NAMALWA (cell line): ENCODE results near the gene APBA1.

Source experiments
- DNase-seq: peaks from one replicate; pipeline ENCODE4 v3.0.0-alpha.2; 2015; ENCODE audit warnings: low spot score

APBA1 gene

DNA sequence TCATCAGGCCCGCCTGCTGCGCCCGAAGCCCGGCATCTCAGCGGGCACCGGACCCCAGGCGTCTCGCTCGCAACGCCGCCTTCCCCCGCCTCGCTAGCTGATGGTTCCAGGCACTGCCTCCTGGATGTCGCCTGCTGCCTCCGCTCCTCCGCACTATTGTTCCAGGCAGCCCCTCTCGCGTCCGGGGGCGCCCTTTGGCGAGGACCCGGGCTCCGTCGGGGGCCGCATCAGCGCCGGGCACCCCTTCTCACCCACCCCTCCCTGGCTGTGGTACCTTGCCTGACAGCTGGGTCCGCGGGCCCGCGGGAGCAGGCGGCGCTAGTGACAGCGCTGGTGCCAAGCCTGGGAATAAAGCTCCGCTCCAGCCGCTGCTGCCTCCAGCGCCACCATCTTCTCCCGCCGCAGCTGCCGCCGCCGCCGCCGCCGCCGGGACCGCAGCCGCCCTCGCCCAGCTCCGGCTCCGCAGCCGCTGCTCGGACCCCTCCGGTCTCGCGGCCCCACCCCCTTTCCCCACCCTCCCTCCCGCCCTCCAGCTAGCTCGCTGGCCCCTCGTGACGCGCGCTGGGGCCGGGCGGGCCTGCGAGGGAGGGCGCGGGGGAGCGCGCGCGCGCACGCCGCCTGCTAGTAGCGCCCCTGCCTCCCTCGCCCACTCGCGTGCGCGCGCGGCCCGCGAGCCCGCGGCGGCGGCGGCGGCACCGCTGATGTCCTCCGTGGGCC lies at the start of gene APBA1:
TSS of gene APBA1 (minus strand) at position 493 of the 717 bp plus-strand sequence.
- no peak for DNase-seq

DNA sequence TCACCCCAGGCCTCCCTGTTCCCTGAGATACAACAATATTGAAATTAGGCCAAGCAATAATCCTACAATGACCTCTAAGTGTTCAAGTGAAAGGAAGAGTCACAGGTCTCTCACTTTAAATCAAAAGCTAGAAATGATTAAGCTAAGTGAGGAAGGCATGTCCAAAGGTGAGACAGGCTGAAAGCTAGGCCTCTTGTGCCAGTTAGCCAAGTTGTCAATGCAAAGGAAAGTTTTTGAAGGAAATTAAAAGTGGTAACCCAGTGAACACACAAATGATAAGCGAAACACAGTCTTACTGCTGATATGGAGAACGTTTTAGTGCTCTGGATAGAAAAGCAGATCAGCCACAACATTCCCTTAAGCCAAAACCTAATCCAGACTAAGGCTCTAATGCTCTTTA lies 47.8 kb upstream of the APBA1 start:
- DNase-seq = no peak

DNA sequence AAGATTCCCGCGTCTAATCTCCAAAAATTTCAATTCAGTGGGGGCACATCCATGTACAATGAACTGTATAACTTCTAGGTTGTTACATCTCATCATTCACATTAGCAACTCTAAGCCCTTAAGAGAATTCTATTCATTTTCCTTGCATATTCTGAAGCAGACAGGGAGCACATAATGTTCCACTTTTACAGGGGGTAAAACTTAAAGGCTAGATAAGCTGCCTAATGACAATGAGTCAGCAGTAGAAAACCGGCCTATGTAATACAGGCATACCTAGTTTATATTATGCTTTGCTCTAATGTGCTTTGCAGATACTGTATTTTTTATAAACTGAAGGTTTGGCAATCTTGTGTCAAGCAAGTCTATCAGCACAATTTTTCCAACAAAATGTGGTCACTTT lies 47.2 kb upstream of the APBA1 start:
- DNase-seq = no peak

DNA sequence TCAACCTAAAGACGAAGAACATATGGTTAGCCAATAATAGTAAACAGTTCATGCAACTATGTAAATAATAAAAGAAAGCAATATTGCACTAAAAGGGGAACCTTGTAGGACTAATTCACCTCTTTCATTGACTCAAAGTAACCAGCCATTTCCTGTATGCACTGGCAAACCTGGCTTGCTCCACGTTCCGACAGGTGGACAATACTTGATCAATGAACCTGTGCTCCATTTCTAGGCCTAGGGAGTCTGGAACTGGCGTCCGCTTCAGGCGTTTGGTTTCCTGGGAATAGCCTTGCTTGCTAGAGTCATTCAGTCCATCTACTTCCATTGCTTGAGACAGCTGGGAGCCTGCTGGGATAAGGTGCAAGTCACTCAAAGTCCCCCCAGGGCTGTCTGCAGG lies 46.0 kb upstream of the APBA1 start:
- no peak for DNase-seq

DNA sequence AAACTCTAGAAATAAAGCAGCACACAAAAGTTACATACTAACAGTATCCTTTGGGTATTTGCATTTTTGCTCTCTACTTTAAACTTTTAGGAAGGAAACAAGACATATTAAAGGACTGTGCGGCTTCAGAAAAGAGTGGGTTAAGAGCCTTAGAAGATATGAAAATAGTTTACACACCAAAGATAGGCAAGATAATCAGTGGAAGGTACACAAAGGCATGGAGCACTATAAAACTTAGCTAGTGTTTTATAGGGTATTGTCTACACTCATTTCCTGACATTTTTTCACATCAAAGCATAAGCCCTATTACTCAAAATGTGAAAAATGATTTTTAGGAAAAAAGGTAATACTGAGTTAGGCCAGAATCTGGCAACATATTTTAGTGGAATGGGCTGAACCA lies 43.7 kb upstream of the APBA1 start:
- DNase-seq = no peak

DNA sequence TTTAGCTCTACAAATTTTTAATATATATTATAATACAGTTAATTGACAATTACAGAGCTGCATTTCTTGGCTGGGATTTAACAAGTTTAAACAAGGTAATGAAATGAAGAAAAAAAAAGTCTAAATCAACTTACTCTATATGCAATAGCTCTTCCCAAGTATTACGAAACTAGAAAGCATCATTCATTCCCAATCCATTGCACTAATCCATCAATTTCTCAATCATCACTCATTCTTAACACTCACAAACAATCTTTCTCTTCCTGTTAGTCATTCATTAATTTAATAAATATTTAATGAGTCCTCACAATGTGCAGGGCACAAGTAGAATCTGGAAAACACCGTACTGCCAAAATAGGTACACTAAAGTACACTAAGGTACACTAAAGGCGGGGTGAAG lies 42.9 kb upstream of the APBA1 start:
- DNase-seq = no peak

DNA sequence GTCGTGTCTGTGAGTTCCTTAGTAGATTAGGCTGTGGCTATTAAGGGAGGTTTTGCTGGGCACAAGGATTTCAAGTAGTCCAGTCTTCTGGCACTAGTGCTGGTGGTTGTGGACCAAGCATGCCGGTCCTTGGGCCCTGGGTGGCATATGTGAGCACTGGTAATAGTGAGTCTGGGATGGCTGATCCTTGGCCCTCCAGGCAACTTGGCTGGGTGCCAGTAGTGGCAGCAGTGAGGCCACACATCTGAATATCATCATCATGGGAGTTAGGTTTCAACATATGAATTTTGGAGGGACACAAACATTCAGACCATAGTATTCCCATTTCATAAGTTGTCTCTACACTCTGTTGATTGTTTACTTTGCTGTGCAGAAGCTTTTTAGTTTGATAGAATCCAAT lies 25.3 kb upstream of the APBA1 start:
- no peak for DNase-seq

DNA sequence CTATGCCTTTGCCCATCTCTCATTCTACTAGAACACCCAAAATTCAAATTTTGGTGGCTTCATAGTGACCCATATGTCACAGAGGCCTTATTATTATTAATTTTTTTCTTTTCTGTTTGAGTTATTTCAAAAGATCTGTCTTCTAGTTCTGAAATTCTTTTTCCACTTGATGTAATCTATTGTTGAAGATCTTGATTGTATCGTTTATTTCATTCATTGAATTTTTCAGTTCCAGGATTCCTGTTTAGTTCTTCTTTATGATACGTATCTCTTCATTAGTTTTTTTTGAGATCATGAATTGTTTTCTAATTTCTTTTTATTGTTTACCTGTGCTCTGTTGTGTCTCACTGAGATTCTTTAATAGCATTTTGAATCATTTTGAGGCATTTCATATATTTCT lies 24.6 kb upstream of the APBA1 start:
- no peak for DNase-seq

DNA sequence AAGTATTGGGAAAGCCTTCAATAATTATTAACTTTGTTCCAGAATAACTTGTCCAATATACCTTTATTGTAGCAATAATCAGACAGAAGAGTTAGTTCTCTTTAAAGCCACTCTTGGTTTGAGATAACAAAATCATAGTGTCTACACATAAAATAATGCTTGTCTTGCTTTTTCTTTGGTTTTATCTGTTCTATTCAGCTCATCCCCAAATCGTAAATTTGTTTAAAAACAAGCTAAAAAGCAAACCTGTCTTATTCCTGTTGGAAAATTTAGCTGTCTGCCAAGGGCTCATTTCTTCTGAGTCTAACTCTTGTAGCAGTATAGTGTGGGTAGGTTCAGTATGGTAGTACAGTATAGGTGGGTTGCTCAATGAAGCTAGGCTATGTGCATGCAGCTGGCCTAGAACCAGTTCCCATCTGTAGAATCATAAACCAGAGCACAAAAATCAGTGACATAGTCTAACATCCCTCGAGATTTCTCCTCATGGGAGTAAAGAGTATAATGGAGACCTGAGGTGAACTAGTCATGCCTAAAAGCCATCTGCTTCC lies 17.9 kb upstream of the APBA1 start:
- DNase-seq = no peak

DNA sequence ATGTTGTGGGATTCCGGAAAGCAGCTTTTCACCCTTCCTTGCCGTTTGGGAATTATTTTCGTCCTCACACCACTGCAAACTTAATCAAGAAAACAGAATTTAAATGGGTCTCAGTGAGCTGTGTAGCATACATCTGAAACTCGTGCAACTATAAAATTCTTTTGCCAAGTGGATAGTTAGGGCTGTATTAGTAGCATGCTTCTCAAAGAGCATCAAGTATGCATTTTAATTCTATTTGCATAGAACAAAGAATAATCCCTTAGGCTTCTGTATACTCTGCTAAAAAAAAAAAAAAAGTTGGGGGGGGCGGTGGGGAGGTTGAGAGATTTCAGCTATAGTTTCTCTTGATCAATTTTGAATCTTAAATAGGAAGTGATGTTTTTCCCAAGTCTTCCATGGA lies 11.8 kb upstream of the APBA1 start:
- DNase-seq = no peak

DNA sequence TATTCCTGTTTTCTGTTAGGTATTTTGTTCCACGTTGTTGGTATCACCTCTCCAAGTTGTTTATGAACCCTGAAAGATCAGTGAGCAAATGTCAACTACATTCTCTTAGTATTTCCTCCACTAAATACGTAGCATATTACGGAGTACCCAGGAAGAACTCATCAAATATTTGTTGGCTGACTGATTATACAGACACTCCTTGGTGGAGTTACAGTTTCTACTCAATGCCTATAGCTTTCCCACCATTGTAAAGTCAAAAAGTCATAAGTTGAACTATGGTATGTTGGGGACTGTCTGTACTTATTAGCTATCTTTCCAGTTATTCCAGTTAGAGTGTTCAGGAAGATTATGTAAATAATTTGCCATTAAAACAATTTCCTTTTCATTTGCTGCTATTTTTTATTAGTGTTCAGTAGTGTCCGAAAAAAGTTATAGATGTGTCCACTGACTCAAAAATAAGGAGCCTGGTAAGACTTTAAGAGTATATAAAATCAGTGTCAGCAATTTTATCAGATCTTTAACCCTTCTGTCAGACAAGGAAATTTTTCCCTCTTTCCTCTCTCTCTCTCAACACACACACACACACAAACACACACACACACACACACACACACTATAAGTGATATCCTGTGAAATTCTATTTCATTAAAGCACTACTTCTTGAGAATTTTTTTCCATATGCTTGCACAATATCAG lies 6.8 kb upstream of the APBA1 start:
- DNase-seq = no peak

DNA sequence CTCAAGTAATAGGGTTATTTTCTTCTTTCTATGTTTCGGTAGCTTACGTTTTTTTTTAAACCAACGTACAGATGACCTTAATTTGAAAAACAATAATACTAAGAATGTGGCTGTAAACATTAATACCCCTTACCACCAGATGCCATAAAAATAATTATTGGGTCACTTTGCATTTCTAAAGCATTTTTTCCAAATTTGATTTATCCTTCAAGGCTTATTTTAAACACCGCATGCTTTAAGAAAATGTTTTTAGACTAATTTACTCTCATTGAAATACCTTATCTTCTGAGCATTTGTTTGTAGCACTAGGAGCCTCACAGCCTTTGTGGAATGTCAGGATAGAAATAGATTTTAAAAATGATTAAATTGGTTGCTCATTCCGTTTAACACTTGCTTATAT lies 5.8 kb upstream of the APBA1 start:
- no peak for DNase-seq

DNA sequence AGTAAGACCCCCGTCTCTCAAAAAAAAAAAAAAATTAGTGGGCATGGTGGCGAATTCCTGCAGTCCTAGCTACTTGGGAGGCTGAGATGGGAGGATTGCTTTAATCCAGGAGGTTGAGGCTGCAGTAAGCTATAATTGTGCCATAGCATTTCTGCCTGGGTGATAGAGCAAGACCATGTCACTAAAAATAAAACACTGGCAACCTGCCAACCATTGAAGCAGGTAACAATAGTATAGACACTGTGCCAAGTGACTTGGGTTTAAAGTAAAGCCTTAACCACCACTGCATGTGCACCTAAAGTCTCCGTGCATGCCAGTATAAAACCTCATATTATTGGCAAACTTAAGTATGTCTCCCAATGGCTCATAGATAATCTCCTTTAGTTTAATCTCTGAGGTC lies 3.4 kb upstream of the APBA1 start:
- DNase-seq = no peak

DNA sequence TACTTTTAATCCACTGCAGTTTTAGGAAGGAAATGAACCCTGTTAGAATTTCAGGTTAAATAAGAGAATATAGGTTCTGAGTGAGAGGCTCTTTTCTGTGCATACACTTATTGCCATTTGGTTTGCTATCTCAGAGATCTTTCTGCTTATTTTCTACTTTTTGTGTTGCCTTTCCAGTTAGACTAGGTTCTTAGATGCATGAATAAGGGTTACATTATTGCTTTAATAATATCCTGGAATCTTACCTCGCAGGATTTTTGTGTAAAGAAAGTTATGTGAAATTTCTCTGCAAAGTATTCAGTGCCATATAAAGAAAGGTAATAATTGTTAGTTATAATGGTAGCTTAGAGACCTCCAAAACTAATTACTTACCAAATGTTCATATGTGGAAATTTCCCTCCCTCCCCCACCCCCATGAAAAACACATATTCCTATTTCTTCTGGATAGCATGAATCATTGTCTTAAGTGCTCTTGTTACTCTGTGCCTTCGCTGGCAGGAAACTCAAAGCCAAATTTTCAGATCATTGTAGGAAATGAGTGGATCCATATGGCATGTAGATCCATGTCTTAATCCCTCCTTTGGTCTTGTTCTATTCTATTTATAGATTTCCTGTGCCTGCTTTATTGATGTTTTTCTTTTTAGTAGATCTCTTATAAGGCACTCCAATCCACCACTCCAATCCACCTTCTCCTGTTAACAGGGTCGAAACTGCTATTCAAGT lies 2.7 kb upstream of the APBA1 start:
- no peak for DNase-seq

DNA sequence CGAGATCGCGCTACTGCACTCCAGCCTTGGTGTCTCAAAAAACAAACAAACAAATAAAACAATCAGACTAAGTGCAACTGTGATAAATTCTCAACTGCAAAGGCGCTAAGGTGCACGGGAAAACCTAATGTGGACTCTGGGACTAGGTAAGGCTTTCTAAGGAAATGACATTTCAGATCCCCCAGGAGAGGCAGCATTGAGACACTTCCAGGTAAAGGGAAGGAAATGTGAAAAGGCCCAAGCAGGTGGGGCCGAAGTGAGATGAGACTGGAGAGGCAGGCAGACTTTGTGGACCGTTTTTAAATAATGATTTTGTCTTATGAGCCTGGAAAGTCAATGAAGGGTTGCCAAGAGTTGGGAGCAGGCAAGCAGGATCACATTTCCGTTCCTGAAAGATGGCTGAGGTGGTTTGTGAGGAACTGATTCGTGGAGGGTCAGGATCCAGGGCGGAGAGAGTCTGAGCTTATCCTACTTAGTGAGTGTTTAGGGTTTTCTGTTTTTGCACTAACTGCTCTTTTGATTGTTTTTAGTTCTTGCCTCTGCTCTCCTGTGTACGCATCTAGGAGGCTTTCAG lies 2.0 kb upstream of the APBA1 start:
- DNase-seq = no peak

DNA sequence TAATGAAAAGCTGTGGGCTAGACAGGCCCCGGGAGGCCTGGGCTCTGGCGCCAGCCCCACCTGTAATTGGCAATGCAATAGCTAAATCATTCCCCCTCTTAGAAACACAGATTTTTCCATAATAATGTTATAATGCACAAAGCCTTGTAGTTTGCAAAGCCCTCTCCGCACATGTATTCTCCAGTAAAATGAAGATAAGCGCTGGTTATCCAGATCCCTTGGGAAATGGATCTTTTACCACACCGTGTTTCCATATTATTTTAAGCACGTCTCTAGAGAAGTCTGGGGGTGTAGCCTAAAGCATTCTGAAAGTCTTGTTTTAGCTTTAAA lies 1.1 kb upstream of the APBA1 start:
- no peak for DNase-seq

DNA sequence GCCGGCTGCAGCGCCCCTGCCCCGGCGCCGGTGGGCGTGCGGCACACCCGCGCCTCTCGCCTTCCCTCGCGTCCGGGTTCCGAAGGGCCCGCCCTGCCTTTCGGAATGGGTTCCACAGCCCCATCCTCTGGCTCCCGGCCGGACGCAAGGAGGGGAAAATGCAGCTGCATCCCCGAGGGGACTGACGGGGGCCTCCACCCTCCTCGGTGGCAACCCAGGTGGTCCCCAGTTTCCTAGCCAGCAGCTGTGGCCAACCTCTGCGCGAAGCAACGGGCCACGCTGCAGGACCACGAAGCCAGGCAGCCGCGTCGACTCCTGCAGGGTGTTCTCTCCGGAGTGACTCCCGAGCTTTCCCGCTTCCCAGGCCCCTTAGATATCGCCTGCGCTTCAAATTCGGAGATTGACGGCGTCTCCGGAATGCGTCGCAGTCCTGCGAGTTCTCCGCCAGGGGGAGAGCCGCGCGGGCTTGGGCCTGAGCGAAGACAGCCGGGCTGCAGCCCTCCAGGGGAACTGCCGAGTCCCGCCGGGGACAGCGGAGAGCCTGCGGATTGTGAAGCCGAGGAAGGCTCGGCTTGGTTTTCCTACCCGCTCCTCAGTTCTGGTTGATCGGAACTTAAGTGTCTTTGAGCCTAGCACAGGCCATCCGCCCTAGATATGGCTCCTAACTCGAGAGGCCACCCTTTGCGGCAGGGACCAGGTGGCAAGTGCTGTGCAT lies 582 bp upstream of the APBA1 start:
- no peak for DNase-seq

DNA sequence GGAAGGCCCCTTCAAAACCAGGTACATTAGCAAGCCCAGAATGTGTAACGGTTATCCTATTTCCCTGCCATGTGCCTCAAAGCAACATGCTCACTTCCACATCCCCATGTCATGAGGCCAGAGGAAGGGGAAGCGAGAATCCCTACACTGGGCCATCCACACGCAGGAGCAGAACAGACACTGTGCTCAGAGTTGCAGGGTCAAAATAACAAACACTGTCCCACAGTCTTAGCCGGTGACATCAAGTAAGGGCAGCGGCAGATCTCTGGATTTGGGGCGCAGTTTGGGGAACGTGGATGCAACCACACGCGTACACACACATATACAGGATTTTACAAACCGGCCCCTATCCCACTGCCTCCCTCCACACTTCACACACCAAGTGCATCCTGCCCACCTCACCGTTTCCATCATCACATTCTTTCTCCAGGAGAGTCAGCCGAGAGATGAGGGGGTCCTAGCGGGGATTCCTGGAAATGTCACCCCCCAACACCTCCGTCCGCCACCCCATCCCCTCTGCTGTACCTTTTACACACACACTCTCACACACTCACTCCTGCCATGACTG lies 776 bp downstream of the APBA1 start:
- DNase-seq = no peak

DNA sequence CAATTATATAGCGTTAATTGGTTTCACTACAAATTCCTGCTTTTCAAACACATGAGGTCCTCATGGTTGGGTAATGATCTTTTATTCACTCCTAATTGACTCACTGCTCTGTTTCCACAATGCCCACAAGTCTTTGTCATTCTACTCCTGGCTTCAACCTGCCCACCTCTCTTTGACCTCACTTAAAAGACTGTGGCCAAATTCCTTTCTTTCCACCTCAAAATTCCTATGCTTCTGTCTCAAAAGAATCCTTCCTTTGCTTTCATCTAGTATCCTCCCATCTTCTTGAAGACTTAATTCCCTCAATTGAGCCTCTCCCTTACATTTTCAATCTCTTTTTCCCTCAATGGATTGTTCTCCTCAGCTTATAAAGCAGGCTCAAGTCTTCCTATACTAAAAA lies 4.9 kb downstream of the APBA1 start:
- no peak for DNase-seq

DNA sequence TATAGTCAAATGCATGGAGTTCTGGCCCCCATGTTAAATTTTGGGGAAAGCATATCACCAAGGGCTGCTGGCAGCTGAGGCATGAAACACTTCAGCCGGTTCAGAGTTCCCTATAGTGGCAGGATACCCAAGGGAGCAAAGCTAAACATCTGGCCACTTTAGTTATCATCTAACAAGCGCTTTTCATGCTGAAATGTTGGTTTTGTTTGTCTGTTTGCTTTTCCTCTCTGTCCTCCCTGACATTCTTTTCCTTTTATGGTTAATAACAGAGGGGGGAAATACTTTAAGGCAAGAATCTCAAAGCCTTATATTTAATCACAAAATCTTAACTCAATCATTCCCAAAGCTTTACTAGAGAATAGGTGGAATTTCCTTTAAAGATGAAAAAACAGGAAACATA lies 11.9 kb downstream of the APBA1 start:
- DNase-seq = no peak

DNA sequence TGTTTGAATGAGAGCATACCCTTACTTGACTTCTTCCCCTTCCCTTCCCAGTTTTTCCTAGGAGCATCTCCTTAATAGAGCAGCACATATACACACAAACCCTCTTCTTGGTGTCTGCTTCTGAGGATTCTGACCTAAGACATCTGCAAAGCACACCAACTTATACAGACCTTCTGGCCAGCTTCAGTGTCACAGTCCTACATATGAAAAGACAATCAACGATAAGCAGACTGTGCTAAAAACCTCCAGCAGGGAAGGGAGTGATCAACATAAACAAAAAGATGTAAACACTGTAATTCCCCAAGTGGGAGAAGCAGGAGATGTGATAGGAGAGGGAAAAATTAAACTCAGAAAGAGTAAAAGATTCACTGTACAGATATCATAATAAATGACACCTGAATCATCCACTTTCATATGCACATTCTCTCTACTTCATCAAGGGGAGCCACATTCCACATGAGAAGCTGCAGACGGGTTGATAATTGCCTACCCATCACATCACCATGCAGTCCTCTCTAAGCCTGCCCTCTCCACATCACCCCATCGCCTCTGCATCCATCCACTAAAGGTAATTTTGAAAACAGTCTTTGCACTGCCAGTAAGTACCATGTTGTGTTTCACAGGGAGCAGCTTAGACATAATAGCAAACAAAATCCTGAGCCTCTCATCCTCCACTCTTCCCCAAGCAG lies 13.0 kb downstream of the APBA1 start:
- no peak for DNase-seq
